Endothelial cell of umbilical vein (primary cell): ENCODE results near the gene CACTIN. TPM values are rescaled to one million over a fixed set of nuclear protein-coding genes. Genes with fewer than 3 reads are reported as not detected.

Experiments
- BruUV-seq: library from RNA; stranded (reverse); fragments of 400-500 nt; replicated peaks from 2 replicates; lab custom pipeline; 2021; lab: Mats Ljungman, UMichigan
- CTCF ChIA-PET: fragments of 300-600, 350-600 bp; sonication (Branson Sonifier 250); formaldehyde crosslinking; loops from one replicate; lab custom pipeline; 2021; ENCODE audit warnings: antibody characterized with exemption, inconsistent platforms; lab: Charles Lee
- POLR2A ChIA-PET: fragments of 300-600, 350-600 bp; sonication (Branson Sonifier 250); formaldehyde crosslinking; loops from one replicate; lab custom pipeline; 2021; ENCODE audit warnings: antibody characterized with exemption, inconsistent platforms; lab: Charles Lee
- DNase-seq: peaks from one replicate; pipeline ENCODE4 v3.0.0-alpha.2; 2011; ENCODE audit warnings: low read depth, low spot score
- FAIRE-seq: peaks from 2 replicates; lab custom pipeline; 2011; peaks lifted over from hg19 to GRCh38; lab: Jason Lieb, UNC
- H2AFZ ChIP-seq: 2 replicates; pipeline ENCODE4 v1.6.0; 2012; ENCODE audit warnings: low read depth, low read length, control low read depth, inconsistent platforms
- H3K27ac ChIP-seq: 2 replicates; pipeline ENCODE4 v1.5.1; 2011; ENCODE audit warnings: low read depth, mild to moderate bottlenecking, control low read depth, low read length, moderate library complexity; ENCODE audit not compliant: insufficient read depth
- H3K27me3 ChIP-seq, 2 experiments: 2 replicates each; pipeline versions ENCODE4 v1.6.0 to v1.6.1; 2011; ENCODE audit warnings: low read length in 2 of 2, mixed read lengths in 1 of 2; ENCODE audit not compliant: control insufficient read depth in 2 of 2, insufficient read depth in 2 of 2
- H3K36me3 ChIP-seq, 2 experiments: 2 replicates in 1 of 2; 3 replicates in 1 of 2; pipeline ENCODE4 v1.5.1; 2011; ENCODE audit warnings: low read length in 2 of 2, mild to moderate bottlenecking in 1 of 2, moderate library complexity in 1 of 2; ENCODE audit not compliant: control insufficient read depth in 2 of 2, insufficient read depth in 2 of 2; ENCODE audit errors: extremely low read depth in 1 of 2
- H3K4me1 ChIP-seq: 3 replicates; pipeline ENCODE4 v1.5.1; 2011; ENCODE audit warnings: mild to moderate bottlenecking, low read length; ENCODE audit not compliant: control insufficient read depth, insufficient read depth; ENCODE audit errors: extremely low read depth
- H3K4me2 ChIP-seq: 2 replicates; pipeline ENCODE4 v1.6.1; 2011; ENCODE audit warnings: low read length, control low read depth, mixed read lengths; ENCODE audit not compliant: insufficient read depth
- H3K4me3 ChIP-seq, 3 experiments: fragments of 200-600 bp in 1 of 3; sonication (generic), shearing (Covaris generic) in 1 of 3; replicated peaks in 1 of 3; 2 replicates each; pipeline ENCODE4 v1.5.1; 2011 to 2016; ENCODE audit warnings: control low read depth in 3 of 3, low read length in 3 of 3, mild to moderate bottlenecking in 2 of 3, inconsistent platforms in 1 of 3, low read depth in 1 of 3, moderate library complexity in 1 of 3; ENCODE audit not compliant: insufficient read depth in 1 of 3
- H3K79me2 ChIP-seq: 2 replicates; pipeline ENCODE4 v1.6.0; 2012; ENCODE audit warnings: low read length, inconsistent platforms; ENCODE audit not compliant: control insufficient read depth, insufficient read depth
- H3K9ac ChIP-seq: replicated peaks from 2 replicates; pipeline ENCODE3; 2011; ENCODE audit warnings: low read length, control low read depth; ENCODE audit not compliant: insufficient read depth; ENCODE audit errors: extremely low read depth
- H3K9me1 ChIP-seq: replicated peaks from 3 replicates; pipeline ENCODE4 v1.6.0; 2011; ENCODE audit warnings: mild to moderate bottlenecking, low read length; ENCODE audit not compliant: control insufficient read depth, insufficient read depth; ENCODE audit errors: extremely low read depth
- H3K9me3 ChIP-seq: replicated peaks from 2 replicates; pipeline ENCODE4 v1.5.1; 2012; ENCODE audit warnings: low read length, inconsistent platforms; ENCODE audit not compliant: control insufficient read depth, insufficient read depth
- H4K20me1 ChIP-seq: replicated peaks from 2 replicates; pipeline ENCODE3; 2011; ENCODE audit warnings: mild to moderate bottlenecking, low read length; ENCODE audit not compliant: control insufficient read depth, insufficient read depth; ENCODE audit errors: extremely low read depth
- CTCF ChIP-seq, 2 donors: IDR thresholded peaks; 1 replicate in 1 of 2; 2 replicates in 1 of 2; pipeline ENCODE4 v1.5.1; 2011; ENCODE audit warnings: low read length in 2 of 2, mild to moderate bottlenecking in 2 of 2, moderate library complexity in 2 of 2, control low read depth in 1 of 2, inconsistent platforms in 1 of 2, low read depth in 1 of 2; ENCODE audit not compliant: insufficient read depth in 1 of 2; ENCODE audit errors: extremely low read depth in 1 of 2
- EZH2 ChIP-seq: IDR thresholded peaks from 2 replicates; pipeline ENCODE4 v1.6.1; 2012; ENCODE audit warnings: borderline replicate concordance, low read depth, mild to moderate bottlenecking, moderate library complexity, low read length, inconsistent platforms; ENCODE audit not compliant: severe bottlenecking
- FOS ChIP-seq: IDR thresholded peaks from 2 replicates; pipeline ENCODE4 v1.6.1; 2011; ENCODE audit warnings: mild to moderate bottlenecking, low read length, moderate library complexity, borderline replicate concordance; ENCODE audit not compliant: insufficient read depth
- GATA2 ChIP-seq: IDR thresholded peaks from 2 replicates; pipeline ENCODE4 v1.7.0; 2011; ENCODE audit warnings: low read depth, mild to moderate bottlenecking, moderate library complexity, mixed read lengths, low read length; ENCODE audit not compliant: insufficient read length, insufficient read depth
- JUN ChIP-seq: IDR thresholded peaks from 2 replicates; pipeline ENCODE4 v1.6.1; 2011; ENCODE audit warnings: borderline replicate concordance, low read depth; ENCODE audit not compliant: insufficient read length, insufficient read depth
- MAX ChIP-seq: IDR thresholded peaks from 2 replicates; pipeline ENCODE4 v1.6.1; 2011; ENCODE audit not compliant: insufficient read depth, insufficient read length
- MYC ChIP-seq: IDR thresholded peaks from one replicate; pipeline ENCODE4 v1.6.1; 2011; ENCODE audit warnings: mild to moderate bottlenecking, low read depth, low read length
- POLR2A ChIP-seq: IDR thresholded peaks from 2 replicates; pipeline ENCODE4 v1.6.1; 2012; ENCODE audit warnings: low read depth, mild to moderate bottlenecking, control low read depth, low read length
- POLR2AphosphoS5 ChIP-seq: IDR thresholded peaks from 2 replicates; pipeline ENCODE4 v1.6.1; 2012; ENCODE audit warnings: low read depth, mild to moderate bottlenecking, control low read depth, low read length, moderate library complexity; ENCODE audit not compliant: insufficient read depth
- dilution Hi-C: fragments of 300-500 bp; cut with MboI; formaldehyde crosslinking; loops from one replicate; pipeline ENCODE4 v1.15.0; 2019; ENCODE audit warnings: low sequenced_read_pairs; ENCODE audit not compliant: extremely low pct_ligation_motif_present
- intact Hi-C: fragments of 100-400 bp; cut with micrococcal nuclease; formaldehyde crosslinking; loops from one replicate; pipeline ENCODE4 v1.10.0; 2022
- polyA plus RNA-seq, 4 experiments: library from polyadenylated mRNA; depleted of rRNA in 3 of 4; stranded (reverse) in 3 of 4; unstranded in 1 of 4; fragments of >200 nt; gene quantifications; 2 replicates each; pipeline versions ENCODE4 v1.2.1 to v1.2.3, GENCODE V29; 2011 to 2012; ENCODE audit warnings: missing spikeins in 1 of 4
- total RNA-seq: library from RNA; stranded (reverse); gene quantifications from 2 replicates; pipeline ENCODE4 v1.2.3, GENCODE V29; 2021

Gene CACTIN
- total and polyA plus RNA-seq, 2 donors (not counting 3 experiments of a cell fraction or from before 2014, with no cell fraction given): 29.7 to 36.1 TPM

- Histone ChIP-seq H4K20me1 (no peaks in the 10 kb centered on the region), H2AFZ (no peak overlapping the region), H3K27me3 (no peaks in the 10 kb centered on the region), H3K9me1 (no peaks in the 10 kb centered on the region), H3K79me2 (no peaks in the 10 kb centered on the region), H3K9ac (no peak overlapping the region), H3K27ac (no peak overlapping the region), H3K4me1 (no peaks in the 10 kb centered on the region), H3K4me2 (no peak overlapping the region), H3K9me3 (no peaks in the 10 kb centered on the region), H3K36me3 (peaks cover 8 to 36% of the 10 kb centered on the region in 2 experiments), H3K4me3 (no peak overlapping the region)
- POLR2A ChIA-PET: no interaction called here
- dilution Hi-C loops (no loop called here), intact Hi-C loops (no loop called here)
- DNase-seq (no peak), FAIRE-seq (no peak)
- CTCF ChIA-PET: no interaction called here
- no TSS peak for BruUV-seq
- TF ChIP-seq CTCF (IDR thresholded peaks at IDR 0.05; ENCODE audit: extremely low read depth in 1 of 2, insufficient read depth in 1 of 2, low read depth in 1 of 2, low read length in 2 of 2) (no peak), MYC (no peak), POLR2AphosphoS5 (no peak), MAX (no peak), FOS (no peak), POLR2A (no peak), JUN (no peak), GATA2 (no peak), EZH2 (no peak)
These were observed 11.0 kb upstream of the CACTIN start for GRCh38 chr19:3637621-3638020.
